NOMO-1 (cell line): Measurements from ENCODE around the gene ARFGEF3.

Experiments
- DNase-seq, 2 experiments: peaks; one replicate each; lab custom pipeline; 2025; ENCODE audit not compliant: unreplicated experiment in 2 of 2; lab: John Stamatoyannopoulos, UW

The ARFGEF3 gene

DNA sequence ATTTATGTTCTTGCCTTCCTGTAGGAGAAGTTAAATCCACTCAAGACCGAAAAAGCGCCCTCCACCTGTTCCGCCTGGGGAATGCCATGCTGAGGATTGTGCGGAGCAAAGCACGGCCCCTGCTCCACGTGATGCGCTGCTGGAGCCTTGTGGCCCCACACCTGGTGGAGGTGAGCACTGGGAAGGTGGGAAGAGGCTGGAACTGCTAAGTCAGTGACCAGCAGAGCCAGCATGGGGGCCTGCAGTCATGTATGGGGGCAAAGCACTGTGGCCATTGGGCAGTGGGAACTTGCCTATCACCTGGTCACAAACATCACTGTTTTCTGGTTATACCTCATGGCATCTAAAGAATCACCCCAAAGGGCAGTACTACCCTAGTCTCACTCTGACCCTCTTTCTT, 135.0 kb downstream of the ARFGEF3 start:
- no peak for DNase-seq

DNA sequence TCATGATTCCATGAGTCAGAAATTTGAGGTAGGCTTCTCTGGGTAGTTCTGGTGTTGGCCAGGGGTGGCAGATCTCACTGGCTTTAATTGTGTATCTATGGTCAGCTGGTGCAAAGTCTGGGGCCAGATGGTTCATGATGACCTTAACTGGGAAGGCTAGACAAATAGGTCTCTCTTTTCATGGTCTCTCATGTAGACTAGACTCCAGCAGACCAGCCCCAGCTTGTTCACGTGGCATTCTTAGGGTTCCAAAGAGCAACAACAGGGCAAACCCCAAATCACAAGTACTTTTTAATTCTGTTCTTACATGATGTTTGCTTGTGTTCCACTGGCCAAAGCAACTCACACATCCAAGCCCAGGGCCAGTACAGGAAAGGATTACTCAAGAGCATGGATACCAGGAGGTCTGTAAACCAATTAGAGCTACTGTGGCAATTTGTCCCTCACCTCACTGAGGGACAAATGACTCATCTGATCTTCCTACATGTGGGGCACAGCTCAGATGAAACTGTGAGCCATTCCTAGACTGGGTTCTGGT, 136.1 kb downstream of the ARFGEF3 start:
- no peak for DNase-seq

DNA sequence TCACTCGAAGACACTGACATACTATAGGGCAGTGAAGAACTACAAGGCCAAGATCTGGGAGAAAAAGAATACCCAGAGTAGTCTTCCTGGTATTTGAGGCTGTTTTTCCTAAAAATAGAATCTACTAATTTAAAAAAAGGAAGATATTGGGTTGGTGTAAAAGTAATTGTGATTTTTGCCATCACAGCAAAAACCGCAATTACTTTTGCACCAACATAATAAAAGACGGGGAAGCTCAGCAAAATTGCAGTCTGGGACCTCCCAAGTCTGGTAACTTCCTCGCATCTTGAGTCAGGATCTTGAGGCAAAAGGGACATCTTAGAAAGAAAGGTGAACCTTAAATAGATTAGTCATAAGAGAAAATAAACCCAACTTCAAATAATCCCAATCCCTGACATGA, 138.7 kb downstream of the ARFGEF3 start:
- no peak for DNase-seq

DNA sequence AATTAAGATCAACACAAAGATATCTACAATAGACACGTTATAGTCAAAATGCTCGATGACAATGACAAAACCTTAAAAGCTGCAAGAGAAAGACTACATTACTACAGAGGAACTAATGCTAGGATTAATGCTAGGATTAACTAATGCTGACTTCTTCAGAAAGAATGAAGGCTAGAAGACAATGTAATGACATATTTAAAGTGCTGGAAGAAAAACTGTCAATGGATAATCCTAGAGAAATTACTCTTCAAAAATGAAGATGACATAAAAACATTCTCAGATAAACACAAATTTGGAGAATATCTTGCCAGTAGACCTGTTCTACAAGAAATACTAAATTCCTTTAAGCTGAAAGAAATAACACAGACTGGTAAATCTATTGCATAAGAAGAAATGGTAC, 140.8 kb downstream of the ARFGEF3 start:
- no peak for DNase-seq

DNA sequence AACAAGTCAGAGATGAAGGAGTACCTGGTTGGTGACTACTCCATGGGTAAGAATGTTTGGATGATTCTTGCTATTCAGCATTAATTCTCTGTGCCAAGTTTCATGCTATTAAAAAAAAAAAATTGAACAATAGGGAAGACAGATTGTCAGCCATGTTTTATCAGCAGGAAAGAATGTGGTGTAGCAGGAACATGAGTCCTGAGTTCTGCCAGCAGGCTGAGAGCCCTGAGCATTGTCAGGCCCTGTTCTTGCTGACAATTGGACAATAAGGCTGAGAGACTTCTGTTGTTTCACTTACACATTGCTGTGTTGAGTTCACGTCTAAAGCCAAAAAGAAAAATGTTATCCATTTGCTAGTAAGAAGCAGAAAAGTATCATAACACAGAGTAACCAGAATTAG, 145.6 kb downstream of the ARFGEF3 start:
- no peak for DNase-seq

DNA sequence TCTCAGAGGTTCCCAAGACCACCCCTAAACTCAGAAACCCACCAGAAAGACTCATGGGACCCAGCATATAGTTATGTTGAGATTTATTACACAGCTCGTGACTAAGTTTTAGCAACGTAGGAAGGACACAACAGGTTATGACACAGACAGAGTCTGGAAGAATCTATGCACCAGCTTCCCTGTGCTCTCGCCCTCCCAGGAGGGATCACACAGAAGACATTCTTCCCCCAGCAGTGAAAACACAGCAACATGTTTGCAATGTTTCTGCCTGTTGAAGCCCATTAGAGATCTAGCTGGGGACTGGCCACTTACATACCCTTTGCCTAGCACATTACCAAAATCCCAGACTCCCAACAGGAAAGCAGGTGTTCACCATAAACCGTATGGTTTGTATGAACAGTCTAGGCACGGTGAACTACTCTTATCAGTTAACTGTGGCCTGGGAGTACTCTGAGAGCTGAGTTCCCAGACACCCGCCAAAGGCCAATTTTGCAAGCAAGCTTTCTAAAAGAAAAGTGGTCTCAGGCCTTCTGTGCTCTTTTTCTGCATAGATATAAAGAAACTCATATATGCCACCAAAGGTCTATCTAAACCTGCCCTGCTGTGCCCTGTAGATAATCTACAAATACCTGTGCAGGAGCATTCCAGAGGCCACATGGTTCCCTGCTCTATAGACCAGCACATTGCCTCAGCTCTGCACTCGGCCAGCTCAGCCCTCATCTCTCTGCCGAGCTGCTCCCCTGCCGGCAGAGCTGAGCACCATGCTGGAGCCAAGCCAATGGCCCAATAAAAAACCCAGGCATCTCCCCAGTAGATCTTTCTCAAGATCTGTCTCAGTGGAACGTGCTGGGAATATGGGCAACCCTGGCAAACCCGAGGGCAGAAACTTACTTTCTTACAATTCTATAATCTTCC, 146.3 kb downstream of the ARFGEF3 start:
- DNase-seq: no peak

DNA sequence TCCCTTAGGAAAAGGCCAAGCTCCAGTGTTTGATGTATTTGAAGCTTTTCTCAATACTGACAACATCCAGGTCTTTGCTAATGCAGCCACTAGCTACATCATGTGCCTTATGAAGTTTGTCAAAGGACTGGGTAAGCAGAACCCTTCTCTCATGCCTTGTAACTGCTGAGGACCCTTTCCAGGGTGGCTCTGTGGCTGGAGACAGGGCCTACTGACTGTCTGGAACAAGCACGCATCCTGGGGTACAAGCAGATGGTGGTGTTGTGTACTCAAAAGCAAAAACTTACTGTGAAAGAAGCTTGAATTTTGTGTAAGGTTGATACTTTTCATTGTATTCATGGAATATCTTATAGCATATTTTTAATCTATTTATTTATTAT, 147.0 kb downstream of the ARFGEF3 start:
- DNase-seq: no peak

DNA sequence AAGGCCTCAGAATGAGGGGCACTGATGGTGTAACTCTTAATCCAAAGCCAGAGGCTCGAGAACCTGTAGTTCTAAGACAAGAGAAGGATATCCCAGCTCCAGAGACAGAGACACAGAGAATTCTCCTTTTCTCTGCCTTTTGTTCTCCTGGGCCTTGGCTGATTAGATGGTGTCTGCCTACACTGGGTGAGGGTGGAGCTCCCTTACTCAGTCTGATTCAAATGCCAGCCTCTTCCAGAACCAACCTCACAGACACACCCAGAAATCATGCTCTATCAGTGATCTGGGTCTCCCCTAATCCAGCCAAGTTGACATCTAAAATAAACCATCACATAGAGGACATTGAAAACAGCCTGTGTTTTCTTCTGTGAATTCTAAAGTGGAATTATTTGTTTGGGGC, 148.0 kb downstream of the ARFGEF3 start:
- no peak for DNase-seq

DNA sequence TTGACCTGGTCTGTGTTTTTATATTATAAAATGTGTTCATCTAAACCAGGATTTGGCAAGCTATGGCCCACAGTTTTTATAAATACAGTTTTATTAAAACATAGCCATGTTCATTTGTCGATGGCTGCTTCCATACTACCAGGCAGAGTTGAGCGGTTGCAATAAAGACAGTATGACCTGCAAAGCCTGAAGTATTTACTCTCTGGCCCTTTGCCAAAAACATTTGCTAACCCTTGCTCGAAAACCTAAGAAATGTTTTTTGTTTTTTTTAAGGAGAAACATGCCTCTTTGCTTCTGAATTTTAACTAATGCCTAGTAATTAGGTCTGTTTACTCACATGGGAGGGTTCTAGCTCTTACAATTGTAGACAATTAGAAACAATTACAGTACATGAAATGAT, 148.6 kb downstream of the ARFGEF3 start:
- no peak for DNase-seq

DNA sequence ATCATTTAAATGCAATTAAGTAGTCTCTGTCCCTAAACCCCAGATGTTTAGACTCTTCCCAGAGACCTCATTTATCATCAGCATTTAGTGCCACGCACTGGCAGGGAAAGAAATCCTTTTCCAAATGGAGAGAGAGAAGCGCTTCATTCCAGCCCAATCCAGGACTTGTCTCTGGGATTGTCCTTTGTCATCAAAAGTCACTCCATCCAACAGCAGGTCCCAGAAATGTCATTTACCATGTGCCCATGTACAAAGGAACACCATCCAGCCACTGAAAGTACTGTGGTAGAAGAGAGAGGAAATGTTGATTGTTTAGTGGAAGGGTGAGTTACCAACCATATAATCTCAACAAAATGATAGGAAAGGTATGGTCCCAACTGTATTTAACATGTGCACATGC, 149.1 kb downstream of the ARFGEF3 start:
- no peak for DNase-seq

DNA sequence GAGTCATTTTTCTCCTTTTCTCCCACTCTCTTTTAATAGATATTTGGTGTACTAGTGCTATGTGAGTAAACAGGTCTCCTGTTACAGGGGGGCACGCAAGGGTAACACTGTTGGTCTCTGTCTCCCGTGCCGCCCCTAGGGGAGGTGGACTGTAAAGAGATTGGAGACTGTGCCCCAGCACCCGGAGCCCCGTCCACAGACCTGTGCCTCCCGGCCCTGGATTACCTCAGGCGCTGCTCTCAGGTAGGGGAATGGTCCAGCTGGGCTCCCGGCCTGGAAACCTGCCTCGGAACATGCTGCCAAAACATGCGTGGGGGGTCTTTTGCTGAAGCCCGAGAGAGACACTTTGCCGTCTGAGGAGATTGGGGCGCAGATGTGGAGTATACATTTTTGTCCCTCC, 149.5 kb downstream of the ARFGEF3 start:
- no peak for DNase-seq

DNA sequence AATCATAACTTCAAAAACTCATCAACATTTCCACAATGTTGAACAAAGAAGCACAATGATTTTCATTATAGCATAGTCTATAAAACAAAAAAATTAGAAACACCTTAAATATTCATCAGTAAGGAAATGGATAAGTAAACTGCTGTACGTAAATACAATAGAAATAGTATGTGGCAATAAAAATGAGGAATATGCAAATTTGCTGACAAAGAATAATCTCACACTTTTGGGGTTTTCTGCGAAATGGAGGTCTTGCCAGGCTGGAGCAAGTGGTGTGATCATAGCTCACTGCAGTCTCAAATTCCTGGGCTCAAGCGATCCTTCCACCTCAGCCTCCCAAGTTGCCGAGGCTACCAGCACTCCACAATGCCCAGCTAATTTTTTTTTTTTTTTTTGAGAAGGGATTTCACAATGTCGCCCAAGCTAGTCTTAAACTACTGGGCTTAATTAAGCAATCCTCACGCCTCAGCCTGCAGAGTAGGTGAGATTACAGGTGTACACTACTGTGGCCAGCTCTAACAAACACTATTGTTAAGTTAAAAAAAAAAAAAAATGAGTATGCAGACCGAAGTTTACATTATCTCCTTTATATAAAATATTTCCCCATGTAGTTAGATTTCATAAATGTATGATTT, 157.1 kb downstream of the ARFGEF3 start:
- no peak for DNase-seq

DNA sequence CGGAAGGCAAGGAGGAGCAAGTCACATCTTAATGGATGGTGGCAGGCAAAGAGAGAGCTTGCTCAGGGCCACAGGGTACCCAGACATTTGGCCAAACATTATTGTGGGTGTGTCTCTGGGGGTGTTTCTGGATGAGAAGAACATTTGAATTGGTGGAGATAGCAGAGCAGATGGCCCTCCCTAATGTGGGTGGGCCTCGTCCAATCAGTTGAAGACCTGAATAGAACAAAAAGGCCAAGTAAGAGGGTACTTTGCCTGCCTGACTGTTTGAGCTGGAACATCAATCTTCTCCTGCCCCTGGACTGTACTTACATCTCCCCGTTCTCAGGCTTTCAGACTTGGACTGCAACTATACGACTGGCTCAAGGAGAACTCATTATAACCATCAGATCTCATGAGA, 160.2 kb downstream of the ARFGEF3 start:
- DNase-seq: no peak

DNA sequence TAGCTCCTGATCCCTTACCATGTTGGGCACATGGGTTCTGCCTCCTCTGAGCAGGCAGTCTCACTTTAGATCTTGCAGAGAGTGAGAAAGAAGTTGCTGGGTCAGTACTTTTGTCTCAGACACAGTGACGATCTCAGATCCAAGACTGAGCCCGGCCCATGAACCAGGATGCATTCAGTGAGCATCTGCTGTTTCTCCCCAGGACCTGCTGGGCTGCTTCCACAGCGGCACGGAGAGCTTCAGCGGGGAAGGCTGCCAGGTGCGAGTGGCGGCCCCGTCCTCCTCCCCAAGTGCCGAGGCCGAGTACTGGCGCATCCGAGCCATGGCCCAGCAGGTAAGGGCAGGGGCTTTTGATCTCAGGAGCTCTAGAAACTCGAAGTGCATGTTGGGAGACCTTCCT, 162.1 kb downstream of the ARFGEF3 start:
- no peak for DNase-seq

DNA sequence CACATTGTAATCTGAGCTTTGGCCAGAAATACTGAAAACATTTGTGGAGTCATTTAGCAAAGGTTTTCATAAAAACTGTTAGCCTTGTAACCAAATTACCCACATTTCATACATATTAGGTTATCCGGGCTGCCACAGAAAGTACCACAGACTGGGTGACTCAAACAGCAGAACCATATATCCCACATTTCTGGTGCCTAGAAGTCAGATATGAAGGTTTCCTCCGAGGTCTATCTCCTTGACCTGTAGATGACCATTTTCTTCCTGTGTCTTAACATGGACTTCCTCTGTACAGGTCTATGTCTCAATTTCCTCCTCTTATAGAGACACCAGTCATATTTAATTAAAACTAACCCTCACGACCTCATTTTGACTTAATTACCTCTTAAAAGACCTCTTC, 166.5 kb downstream of the ARFGEF3 start:
- DNase-seq: no peak

DNA sequence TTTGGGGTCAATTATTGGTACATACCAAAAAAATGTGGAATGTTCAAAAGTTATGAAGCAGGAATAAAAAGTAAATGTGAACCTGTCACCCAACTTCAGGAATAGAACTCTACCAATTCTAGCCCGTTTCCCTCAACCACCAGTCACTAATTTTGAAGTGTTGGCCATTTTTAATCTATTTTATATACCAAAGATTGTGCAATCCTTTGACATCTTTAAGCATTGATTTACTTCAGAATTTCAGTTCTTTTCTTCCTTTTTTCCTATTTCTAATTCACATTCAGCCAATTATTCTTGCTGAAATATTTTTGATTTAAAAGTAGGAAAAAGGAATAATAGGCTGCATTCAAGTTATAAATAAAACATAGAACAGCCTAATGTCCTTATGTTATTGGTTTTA, 169.0 kb downstream of the ARFGEF3 start:
- DNase-seq: no peak

DNA sequence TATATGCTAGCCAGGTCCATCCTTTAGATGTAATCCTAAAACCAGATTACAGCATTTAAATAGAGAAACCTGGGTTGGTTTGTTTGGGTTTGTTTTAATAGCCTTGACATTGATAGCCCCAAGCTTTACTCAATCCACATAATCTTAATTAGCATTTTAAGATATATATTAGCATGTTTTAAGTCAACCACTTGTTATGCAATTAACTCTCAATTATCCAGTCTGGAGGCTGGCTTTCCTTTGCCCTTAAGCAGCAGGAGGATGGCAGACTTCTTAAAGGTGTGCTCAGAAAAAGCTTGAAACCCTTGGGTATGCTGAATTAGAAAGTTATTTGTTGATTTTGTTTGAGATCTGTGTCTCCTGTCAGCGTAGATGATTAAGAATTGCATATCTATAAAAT, 169.7 kb downstream of the ARFGEF3 start:
- no peak for DNase-seq

DNA sequence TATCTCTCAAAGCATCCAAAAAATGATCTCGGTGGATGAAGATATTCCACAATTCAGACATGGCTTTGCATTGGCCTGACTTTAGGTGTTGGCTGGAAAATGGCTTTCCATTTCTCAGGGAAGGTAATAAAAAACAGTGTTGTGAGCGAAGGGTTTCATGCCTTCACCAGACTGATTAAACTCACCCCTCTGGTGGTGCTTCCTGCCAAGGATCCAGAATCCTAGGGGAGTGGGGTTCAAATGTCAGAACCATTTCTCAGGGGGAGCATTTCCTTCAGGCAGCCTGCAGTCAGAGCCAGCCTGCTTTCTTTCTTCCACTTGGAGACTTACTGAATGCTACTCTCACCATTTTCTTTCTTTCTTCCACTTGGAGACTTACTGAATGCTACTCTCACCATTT, 170.2 kb downstream of the ARFGEF3 start:
- no peak for DNase-seq

DNA sequence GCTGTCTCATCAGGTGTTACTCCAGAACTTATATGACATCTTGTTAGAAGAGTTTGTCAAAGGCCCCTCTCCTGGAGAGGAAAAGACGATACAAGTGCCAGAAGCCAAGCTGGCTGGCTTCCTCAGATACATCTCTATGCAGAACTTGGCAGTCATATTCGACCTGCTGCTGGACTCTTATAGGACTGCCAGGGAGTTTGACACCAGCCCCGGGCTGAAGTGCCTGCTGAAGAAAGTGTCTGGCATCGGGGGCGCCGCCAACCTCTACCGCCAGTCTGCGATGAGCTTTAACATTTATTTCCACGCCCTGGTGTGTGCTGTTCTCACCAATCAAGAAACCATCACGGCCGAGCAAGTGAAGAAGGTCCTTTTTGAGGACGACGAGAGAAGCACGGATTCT, 172.3 kb downstream of the ARFGEF3 start:
- DNase-seq: no peak

DNA sequence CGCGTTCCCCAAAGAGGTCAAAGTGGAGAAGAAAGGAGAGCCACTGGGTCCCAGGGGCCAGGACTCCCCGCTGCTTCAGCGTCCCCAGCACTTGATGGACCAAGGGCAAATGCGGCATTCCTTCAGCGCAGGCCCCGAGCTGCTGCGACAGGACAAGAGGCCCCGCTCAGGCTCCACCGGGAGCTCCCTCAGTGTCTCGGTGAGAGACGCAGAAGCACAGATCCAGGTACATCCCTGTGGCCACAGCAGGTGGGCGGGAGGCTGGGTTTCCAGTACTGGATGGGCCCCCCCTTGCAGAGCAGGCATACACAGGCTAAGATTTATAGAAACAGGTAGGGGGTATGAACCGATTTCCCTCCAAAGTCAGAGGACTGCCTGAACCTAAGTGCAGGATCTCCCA, 173.2 kb downstream of the ARFGEF3 start:
- no peak for DNase-seq

DNA sequence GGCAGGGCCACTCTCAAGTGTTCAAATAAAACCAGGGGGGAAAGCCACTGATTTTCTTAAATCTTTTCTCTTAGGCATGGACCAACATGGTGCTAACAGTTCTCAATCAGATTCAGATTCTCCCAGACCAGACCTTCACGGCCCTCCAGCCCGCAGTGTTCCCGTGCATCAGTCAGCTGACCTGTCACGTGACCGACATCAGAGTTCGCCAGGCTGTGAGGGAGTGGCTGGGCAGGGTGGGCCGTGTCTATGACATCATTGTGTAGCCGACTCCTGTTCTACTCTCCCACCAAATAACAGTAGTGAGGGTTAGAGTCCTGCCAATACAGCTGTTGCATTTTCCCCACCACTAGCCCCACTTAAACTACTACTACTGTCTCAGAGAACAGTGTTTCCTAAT, 174.5 kb downstream of the ARFGEF3 start:
- no peak for DNase-seq

DNA sequence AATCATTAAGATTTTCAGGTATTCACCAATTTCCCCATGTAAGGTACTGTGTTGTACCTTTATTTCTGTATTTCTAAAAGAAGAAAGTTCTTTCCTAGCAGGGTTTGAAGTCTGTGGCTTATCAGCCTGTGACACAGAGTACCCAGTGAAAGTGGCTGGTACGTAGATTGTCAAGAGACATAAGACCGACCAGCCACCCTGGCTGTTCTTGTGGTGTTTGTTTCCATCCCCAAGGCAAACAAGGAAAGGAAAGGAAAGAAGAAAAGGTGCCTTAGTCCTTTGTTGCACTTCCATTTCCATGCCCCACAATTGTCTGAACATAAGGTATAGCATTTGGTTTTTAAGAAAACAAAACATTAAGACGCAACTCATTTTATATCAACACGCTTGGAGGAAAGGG, 175.3 kb downstream of the ARFGEF3 start:
- DNase-seq: no peak
